ENCODE measurements around the gene ZFP92.

ZFP92 gene

DNA sequence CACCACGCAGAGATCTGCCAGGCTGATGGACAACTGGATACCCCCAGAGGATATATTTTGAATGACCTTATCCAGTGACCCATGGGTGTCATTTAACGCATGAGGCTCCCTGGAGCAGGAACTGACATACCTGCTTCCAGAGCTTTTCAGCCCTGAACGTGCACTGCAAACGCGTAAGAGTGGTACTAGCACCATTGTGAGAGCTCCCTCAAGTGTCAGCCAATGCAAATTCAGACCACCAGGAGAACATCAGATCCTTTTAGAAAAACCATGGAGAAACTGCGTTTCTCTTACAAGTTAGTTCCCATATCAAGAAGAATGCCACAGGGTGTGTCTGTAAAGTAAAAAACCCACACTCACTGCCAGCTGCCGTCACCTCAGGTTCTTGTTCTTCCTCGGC lies 27.3 kb downstream of the ZFP92 start:
- Histone ChIP-seq H3K4me2 (ENCODE audit: low read depth, low read length) (no peak overlapping the region), H4K20me1 (ENCODE audit: insufficient read depth, low read length) (no peaks in the 10 kb centered on the region), H3K9ac (ENCODE audit: low read length) (no peak overlapping the region), H3K36me3 (replicated peaks; ENCODE audit: insufficient read depth, low read length) (no peaks in the 10 kb centered on the region), H3K4me1 (ENCODE audit: low read length) (no peaks in the 10 kb centered on the region), H3K79me2 (ENCODE audit: low read length) (no peaks in the 10 kb centered on the region), H3K4me3 (ENCODE audit: low read length) (no peak overlapping the region), H3K9me3 (replicated peaks; ENCODE audit: insufficient read depth, low read length) (no peaks in the 10 kb centered on the region), H2AFZ (ENCODE audit: low read length) (no peak overlapping the region), H3K9me2 (replicated peaks; ENCODE audit: insufficient read depth, low read length) (no peaks in the 10 kb centered on the region), H3K27me3 (replicated peaks; ENCODE audit: insufficient read depth, low read length) (no peaks in the 10 kb centered on the region), H3F3A (ENCODE audit: insufficient read depth, low read length) (no peaks in the 10 kb centered on the region), H3K27ac (ENCODE audit: low read length) (no peak overlapping the region)
- DNase-seq: no peak
- TF ChIP-seq, protein P1, sequence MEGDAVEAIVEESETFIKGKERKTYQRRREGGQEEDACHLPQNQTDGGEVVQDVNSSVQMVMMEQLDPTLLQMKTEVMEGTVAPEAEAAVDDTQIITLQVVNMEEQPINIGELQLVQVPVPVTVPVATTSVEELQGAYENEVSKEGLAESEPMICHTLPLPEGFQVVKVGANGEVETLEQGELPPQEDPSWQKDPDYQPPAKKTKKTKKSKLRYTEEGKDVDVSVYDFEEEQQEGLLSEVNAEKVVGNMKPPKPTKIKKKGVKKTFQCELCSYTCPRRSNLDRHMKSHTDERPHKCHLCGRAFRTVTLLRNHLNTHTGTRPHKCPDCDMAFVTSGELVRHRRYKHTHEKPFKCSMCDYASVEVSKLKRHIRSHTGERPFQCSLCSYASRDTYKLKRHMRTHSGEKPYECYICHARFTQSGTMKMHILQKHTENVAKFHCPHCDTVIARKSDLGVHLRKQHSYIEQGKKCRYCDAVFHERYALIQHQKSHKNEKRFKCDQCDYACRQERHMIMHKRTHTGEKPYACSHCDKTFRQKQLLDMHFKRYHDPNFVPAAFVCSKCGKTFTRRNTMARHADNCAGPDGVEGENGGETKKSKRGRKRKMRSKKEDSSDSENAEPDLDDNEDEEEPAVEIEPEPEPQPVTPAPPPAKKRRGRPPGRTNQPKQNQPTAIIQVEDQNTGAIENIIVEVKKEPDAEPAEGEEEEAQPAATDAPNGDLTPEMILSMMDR (IDR thresholded peaks at IDR 0.05; ENCODE audit: low read length): peak; percentile 26
- no peak for TF ChIP-seq EZH2phosphoT487 (IDR thresholded peaks at IDR 0.05; ENCODE audit: low read length)
- no peak for TF ChIP-seq EZH2 (optimal IDR thresholded peaks at IDR 0.05; ENCODE audit: low read depth, low read length)

DNA sequence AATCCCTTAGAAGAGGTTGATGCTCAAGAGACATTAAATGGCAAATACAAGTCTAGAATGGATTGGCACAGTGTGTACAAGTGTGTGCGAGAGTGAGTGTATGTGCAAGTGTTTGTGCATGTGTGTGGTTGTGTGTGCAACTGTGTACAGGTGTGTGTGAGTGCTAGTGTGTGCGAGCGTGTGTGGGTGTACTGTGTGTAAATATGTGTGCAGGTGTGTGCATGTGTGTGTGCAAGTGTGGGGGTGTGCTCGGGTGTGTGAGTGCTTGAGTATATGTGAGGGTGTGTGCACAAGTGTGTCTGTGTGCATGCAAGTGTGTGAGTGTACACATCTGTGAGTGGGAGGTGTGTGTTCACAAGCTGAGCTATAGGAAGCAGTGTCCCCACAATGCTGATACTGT lies 28.7 kb downstream of the ZFP92 start:
- Histone ChIP-seq H3K79me2 (ENCODE audit: low read length) (no peaks in the 10 kb centered on the region), H3K4me1 (ENCODE audit: low read length) (no peaks in the 10 kb centered on the region), H3K27me3 (replicated peaks; ENCODE audit: insufficient read depth, low read length) (no peaks in the 10 kb centered on the region), H4K20me1 (ENCODE audit: insufficient read depth, low read length) (no peaks in the 10 kb centered on the region), H2AFZ (ENCODE audit: low read length) (no peak overlapping the region), H3F3A (ENCODE audit: insufficient read depth, low read length) (no peaks in the 10 kb centered on the region), H3K9ac (ENCODE audit: low read length) (no peak overlapping the region), H3K36me3 (replicated peaks; ENCODE audit: insufficient read depth, low read length) (no peaks in the 10 kb centered on the region), H3K4me2 (ENCODE audit: low read depth, low read length) (no peak overlapping the region), H3K9me3 (replicated peaks; ENCODE audit: insufficient read depth, low read length) (no peaks in the 10 kb centered on the region), H3K9me2 (replicated peaks; ENCODE audit: insufficient read depth, low read length) (no peaks in the 10 kb centered on the region), H3K27ac (ENCODE audit: low read length) (no peak overlapping the region), H3K4me3 (ENCODE audit: low read length) (no peak overlapping the region)
- TF ChIP-seq, protein P1 (IDR thresholded peaks at IDR 0.05; ENCODE audit: low read length): no peak
- no peak for TF ChIP-seq EZH2phosphoT487 (IDR thresholded peaks at IDR 0.05; ENCODE audit: low read length)
- no peak for TF ChIP-seq EZH2 (optimal IDR thresholded peaks at IDR 0.05; ENCODE audit: low read depth, low read length)
- no peak for DNase-seq

DNA sequence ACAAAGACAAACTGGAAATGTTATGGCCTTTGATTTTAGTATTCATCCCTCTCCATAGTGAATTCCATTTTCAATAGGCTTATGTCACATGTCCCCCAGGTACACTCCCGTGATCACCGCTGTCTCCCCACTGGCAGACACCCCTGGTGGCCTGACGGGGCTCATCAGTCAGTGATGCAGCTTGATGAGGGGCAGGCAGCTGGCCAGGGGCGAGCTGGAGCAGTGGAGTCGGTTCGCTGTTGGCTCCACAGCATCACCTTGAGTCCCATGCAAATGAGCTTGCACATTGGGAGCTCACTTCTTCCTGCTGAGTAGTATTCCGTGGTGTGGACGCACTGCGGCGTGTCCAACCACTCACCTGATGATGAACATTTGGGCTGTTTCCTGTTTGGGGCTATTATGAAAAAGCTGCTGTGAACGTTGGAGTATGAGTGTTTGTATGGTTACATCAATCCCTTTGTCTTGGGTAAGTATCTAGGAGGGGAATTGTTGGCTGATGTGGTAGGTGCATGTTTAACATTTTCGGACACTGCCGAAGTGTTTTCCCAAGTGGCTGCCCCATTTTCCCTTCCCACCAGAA lies 29.4 kb downstream of the ZFP92 start:
- DNase-seq: no peak
- Histone ChIP-seq H2AFZ (ENCODE audit: low read length) (no peak overlapping the region), H3K27ac (ENCODE audit: low read length) (no peak overlapping the region), H3K9ac (ENCODE audit: low read length) (no peak overlapping the region), H3K9me2 (replicated peaks; ENCODE audit: insufficient read depth, low read length) (no peaks in the 10 kb centered on the region), H3K36me3 (replicated peaks; ENCODE audit: insufficient read depth, low read length) (no peaks in the 10 kb centered on the region), H3K4me2 (ENCODE audit: low read depth, low read length) (no peak overlapping the region), H3K27me3 (replicated peaks; ENCODE audit: insufficient read depth, low read length) (no peaks in the 10 kb centered on the region), H3K4me3 (ENCODE audit: low read length) (no peak overlapping the region), H3F3A (ENCODE audit: insufficient read depth, low read length) (no peaks in the 10 kb centered on the region), H4K20me1 (ENCODE audit: insufficient read depth, low read length) (no peaks in the 10 kb centered on the region), H3K9me3 (replicated peaks; ENCODE audit: insufficient read depth, low read length) (no peaks in the 10 kb centered on the region), H3K4me1 (ENCODE audit: low read length) (no peaks in the 10 kb centered on the region), H3K79me2 (ENCODE audit: low read length) (no peaks in the 10 kb centered on the region)
- TF ChIP-seq EZH2 (optimal IDR thresholded peaks at IDR 0.05; ENCODE audit: low read depth, low read length): no peak
- no peak for TF ChIP-seq EZH2phosphoT487 (IDR thresholded peaks at IDR 0.05; ENCODE audit: low read length)

DNA sequence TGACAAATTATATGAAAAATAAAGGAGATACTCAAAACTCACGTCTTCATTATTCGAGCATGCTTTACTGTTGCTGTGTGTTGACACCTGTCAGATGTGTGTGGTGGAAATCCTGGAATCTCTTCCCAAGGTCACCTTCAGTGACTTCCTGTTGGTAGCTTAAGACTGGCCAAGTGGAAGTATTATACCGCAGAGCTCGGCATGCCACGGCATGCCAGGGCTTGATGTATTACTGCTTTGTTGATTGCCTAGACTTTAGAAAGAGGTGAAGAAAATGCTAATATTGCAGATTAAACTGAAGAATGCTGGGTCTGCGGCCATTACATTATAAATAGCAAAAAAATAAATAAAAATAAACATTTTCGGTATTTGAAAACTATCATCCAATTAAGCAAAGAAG lies 30.0 kb downstream of the ZFP92 start:
- H3K9me3 ChIP-seq (replicated peaks; ENCODE audit: insufficient read depth, low read length): no peaks in the 10 kb centered on the region
- no peaks in the 10 kb centered on the region for H4K20me1 ChIP-seq (ENCODE audit: insufficient read depth, low read length)
- TF ChIP-seq, protein P1 (IDR thresholded peaks at IDR 0.05; ENCODE audit: low read length): no peak
- TF ChIP-seq EZH2phosphoT487 (IDR thresholded peaks at IDR 0.05; ENCODE audit: low read length) (no peak), EZH2 (optimal IDR thresholded peaks at IDR 0.05; ENCODE audit: low read depth, low read length) (no peak)
- H3K27me3 ChIP-seq (replicated peaks; ENCODE audit: insufficient read depth, low read length): no peaks in the 10 kb centered on the region
- H3K27ac ChIP-seq (ENCODE audit: low read length): no peak overlapping the region
- no peak for DNase-seq
- H3K9ac ChIP-seq (ENCODE audit: low read length): no peak overlapping the region
- H3K79me2 ChIP-seq (ENCODE audit: low read length): no peaks in the 10 kb centered on the region
- no peaks in the 10 kb centered on the region for H3K4me1 ChIP-seq (ENCODE audit: low read length)
- H3K4me2 ChIP-seq (ENCODE audit: low read depth, low read length): no peak overlapping the region
- H3K4me3 ChIP-seq (ENCODE audit: low read length): no peak overlapping the region
- no peaks in the 10 kb centered on the region for H3F3A ChIP-seq (ENCODE audit: insufficient read depth, low read length)
- no peaks in the 10 kb centered on the region for H3K36me3 ChIP-seq (replicated peaks; ENCODE audit: insufficient read depth, low read length)
- H2AFZ ChIP-seq (ENCODE audit: low read length): no peak overlapping the region
- H3K9me2 ChIP-seq (replicated peaks; ENCODE audit: insufficient read depth, low read length): no peaks in the 10 kb centered on the region

Data from MM.1S (cell line).